IPS-11a (cell line): ENCODE measurements around the gene E2F3.
"Not testable (repeated sequence)": the region's sequence is repeated elsewhere in the genome, so short reads cannot be mapped to it uniquely, and the experiment has no call there.

Source experiments
- H3K4me3 ChIP-seq: one replicate; pipeline ENCODE4 v1.5.1; 2013; ENCODE audit warnings: low read depth, low read length, control low read depth

E2F3 gene

DNA sequence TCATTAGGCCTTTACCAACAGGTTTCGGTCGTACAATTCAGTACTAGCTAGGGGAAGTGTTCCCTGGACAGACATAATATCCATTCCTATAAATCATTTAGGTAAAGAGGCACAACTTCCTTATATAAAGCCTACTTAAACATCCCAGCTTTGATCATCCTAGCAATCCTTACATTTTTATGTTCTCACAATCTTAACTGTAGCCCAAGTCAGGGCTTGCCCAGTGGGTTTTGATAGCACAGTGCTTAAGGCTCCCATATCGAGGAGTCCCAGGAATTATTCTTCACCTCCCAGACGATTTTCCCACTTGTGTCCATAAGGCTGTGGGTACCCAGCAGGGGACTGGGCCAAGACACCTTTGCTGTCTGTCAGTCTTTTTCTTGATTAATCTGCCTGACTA, 63.2 kb downstream of the E2F3 start:
- no peak overlapping the region for H3K4me3 ChIP-seq

DNA sequence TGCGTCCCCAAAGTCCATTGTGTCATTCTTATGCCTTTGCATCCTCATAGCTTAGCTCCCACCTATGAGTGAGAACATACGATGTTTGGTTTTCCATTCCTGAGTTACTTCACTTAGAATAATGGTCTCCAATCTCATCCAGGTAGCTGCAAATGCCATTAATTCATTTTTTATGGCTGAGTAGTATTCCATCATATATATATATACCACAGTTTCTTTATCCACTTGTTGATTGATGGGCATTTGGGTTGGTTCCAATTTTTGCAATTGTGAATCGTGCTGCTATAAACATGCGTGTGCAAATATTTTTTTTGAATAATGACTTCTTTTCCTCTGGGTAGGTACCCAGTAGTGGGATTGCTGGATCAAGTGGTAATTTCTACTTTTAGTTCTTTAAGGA, 63.9 kb downstream of the E2F3 start:
- H3K4me3 ChIP-seq, result not testable (repeated sequence)

DNA sequence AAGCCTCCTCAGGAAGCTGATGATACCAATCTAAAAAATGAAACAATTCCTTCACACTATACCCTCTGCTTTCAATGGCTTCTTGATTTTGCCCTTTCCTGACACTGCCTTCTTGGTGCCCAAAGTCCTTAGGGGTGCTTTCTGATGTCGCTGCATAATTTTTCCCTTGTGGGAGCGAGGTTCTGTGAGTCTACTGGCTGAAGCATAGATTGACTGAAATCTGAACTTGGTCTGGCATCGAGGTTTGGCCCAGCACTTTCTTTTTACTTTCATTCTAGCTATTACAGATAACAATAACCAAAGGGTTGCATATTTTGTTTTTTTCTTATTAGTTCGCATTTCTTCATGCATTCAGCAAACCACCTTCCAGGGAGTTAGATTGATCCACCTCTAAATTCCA, 65.8 kb downstream of the E2F3 start:
- no peak overlapping the region for H3K4me3 ChIP-seq

DNA sequence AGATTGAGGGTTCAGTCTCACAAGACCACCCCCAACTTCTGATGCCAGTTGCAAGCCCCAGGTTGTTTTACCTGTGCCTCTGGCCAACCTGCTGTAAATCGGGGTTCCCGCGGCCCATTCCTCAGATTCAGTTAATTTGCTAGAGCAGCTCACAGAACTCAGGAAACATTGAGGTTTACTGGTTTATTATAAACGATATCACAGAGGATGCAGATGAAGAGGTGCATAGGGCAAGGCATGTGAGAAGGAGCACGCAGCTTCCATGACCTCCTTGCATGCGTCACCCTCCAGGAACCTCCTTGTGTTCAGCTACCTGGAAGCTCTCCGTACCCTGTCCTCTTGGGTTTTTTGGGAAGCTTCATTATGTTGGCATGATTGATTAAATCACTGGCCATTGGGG, 66.5 kb downstream of the E2F3 start:
- no peak overlapping the region for H3K4me3 ChIP-seq

DNA sequence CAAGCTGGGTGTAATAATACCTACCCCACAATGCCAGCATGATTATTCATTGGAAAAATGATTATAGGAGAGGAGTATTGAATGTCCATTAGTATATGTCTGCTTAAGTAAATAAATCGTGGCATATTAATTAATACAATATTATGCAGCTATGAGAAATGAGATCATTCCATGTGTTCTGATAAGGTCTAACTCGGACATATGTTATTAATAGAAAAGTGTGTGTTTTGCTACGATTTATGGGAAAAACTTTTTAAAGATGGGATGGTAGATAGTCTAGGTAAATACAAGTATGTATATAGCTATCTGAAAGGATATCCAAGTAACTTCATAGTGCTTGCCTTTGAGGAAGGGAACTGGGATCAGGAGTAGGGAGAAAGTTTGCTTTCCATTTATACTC, 71.1 kb downstream of the E2F3 start:
- H3K4me3 ChIP-seq, result no peak overlapping the region

DNA sequence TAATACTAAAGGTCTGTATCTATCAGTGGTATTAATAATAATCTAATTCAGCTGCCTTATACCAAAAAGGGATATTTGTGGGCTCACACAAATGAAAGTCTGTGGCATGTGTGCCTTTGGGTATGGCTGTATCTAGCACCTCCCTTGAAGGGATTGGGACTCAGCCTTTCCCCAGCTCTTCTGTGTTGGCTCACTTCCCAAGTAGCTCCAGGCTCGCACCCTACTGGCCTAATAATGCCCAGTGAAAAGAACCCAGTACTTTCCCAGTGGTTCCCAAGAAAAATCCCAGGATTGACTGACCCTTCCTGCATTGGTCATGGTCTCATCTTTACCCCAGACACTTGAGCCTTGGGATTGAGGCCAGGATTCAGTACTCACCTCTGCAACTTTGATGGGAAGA, 71.8 kb downstream of the E2F3 start:
- H3K4me3 ChIP-seq, result no peak overlapping the region

DNA sequence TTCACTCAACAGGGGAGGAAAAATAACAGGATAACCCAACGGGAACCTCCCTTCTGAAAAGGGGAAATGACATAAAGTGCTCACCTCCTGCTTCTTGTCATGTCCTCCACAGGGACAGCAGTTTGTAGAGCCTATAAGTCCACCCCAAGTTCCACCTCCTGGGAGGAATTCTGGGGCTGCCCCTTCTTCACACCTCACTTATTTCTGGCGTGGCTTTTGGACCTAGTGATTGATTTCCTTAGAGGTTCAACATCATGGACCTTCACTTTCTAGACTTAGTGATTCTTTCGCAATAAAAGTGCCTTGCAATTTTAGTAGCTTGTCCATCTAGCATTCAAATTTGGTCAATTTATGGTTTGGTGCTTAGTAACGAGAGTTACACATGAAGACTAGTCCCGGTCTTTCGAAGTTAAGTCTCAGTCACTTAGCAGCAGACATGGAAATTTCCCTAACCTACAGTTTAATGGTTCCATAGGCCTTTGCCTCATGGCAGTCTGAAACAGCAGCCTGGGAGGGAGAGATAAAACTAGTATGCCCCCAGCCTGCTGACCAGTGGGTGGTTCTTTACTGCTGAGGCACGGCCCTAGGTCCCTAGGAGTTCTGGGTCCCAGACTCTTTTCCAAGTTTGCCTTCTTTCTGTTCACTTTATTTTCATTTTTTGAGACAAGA, 73.3 kb downstream of the E2F3 start:
- H3K4me3 ChIP-seq, result no peak overlapping the region

DNA sequence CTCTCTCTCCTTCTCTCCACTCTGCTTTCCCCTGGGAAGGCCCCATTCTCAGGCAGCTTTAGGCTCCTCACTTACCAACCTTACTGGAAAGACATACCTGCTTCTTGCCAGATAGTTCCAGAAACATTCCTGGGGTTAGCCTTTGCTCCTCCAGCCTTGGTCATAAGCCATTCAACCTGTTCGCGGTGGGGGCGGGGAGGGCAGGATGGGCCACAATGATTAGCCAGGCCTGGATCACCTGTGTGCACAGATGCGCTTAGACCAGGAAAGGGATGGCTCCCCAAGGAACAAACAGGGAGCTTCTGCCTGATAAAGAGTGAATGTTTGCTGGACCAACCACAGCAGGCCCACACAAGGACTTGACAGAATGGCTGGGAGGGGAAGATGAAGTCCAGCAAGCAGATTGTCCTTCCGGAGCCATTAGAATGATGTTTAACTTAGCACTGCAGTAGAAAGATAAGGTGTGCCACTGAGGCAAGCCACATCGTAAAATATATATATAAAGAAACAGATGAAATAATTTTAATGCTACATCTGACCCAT, 74.9 kb downstream of the E2F3 start:
- H3K4me3 ChIP-seq, result no peak overlapping the region

DNA sequence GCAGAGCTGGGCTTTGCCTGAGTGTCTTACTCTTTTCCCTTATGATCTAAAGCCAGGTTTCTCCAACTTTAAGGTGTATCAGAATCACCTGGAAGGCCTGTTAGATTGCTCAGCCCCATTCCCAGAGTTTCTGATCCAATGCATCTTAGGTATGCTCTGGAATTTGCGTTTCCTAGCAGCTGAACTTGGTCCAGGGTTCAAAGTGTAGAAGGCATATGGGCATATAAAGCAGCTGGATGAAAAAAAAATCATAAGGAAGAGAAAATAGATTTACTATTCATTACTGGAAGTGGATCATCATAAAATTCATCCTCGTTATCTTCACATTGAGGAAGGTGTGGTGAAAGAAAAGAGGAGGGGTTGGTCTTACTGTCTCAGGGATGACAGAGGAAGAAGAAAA, 75.8 kb downstream of the E2F3 start:
- H3K4me3 ChIP-seq, result no peak overlapping the region

DNA sequence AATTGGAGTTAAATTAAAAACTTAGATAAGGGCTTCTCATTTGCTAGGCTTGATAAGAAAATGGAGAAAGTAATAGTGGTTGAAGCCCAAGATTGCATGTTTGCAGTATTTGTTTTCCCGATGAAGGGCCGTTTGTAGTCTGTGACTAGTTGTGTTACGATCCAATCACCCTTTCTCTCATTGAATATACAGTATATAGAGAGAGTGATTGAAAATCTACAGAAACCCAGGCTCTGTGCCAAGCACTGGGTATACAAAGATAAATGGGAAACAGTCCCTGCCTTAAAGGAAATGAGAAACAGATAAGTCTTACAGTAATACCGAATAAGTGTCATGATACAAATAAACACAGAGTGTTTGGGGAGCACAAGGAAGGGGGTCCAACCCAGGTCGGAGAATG, 77.4 kb downstream of the E2F3 start:
- H3K4me3 ChIP-seq, result no peak overlapping the region

DNA sequence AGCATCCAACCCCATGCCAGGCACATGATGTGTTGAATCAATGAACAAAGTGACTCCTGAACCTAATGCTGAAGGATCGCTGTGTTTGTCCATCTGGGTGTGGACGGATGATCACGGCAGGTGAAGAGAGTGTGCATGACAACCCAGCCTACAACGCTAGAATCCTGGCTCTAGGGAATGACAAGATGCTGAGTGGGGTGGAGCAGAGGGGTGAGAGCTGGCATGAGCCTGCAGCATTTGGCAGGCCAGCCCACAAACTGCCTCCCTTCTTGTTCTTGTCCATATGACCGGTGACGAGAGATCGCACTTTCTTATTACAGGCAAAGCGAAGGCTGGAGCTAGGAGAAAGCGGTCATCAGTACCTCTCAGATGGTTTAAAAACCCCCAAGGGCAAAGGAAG, 77.8 kb downstream of the E2F3 start:
- H3K4me3 ChIP-seq, result no peak overlapping the region

DNA sequence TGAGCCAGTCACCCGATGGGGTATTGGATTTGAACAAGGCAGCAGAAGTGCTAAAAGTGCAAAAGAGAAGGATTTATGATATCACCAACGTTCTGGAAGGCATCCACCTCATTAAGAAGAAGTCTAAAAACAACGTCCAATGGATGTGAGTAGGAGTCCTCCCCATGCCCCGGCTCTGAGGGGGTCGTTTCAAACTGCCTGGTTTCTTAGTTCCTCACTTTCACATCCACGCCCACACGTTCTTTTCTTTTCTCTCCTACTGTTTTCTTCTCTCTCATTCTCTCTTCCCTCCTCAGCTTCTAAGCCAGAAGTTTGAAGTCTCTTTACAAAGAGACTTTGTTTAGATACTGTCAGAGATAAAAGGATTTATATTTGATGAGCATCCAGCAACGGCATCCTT, 79.6 kb downstream of the E2F3 start:
- no peak overlapping the region for H3K4me3 ChIP-seq

DNA sequence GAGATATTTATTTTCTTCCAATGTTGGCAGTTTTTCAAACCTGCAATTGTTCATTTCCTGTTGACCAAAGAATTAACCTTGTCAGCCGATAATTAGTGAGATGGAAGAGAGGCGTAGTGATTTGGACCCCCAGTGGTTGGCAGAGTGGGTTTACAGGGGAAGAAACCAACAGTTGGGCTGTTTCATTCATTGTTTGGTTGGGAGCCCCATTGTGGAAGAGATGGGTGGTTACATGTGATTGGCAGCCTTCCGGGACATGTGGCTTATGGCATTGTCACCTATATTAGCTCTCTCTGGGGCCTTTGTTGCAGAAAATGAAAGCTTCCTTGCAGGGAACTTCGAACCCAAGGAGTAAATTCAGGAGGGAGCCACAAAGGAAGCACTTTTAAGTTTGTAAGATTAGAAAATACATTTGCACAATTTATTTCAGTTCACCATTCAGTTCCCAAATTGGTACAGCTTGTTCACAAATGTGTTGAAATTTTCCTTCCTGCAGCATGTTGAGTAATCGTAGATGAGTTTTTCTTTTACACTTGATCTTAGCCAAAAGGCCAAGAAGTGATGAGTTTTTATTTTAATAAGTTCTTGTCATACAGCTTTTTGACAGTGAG, 82.3 kb downstream of the E2F3 start:
- H3K4me3 ChIP-seq, result no peak overlapping the region

DNA sequence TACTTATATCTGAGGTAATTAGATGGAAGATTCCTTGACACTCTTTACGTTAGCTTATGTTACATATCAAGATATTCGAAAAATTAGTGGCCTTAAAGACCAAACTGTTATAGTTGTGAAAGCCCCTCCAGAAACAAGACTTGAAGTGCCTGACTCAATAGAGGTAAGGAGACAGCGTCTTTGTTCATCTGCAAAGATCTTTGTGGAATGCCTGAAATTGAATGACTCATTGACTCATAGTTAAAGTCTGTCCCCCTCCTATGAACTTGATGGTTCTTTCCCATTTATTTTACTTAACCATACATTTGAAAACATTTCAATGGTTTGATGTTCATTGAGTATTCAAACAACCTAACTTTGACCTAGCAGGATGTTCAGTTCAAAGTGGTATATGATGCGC, 85.0 kb downstream of the E2F3 start:
- H3K4me3 ChIP-seq, result no peak overlapping the region

DNA sequence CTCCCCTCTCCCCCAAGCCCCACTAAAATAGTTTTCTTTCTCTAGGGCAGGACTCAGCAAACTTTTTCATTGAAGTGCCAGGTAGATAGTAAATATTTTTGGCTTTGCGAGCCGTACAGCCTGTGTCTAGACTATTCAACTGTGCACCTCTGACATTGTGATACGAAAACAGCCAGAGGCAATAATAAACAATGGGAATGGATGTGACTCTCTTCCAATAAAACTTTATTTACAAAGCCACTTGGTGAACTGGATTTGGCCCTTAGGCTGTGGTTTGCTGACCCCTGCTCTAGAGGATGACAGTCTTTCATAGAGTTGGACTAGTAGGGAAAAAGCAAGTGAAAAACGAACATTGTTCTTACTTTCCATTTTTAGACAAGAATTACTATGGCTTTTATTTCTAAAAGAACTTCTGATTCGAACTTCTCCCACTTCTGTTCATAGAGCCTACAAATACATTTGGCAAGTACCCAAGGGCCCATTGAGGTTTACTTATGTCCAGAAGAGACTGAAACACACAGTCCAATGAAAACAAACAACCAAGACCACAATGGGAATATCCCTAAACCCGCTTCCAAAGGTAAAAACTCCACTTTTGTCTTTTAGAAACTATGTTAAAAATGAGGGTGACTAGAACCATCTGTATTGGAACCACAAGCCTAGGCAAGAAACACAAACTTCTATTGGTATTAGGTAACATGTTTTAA, 86.1 kb downstream of the E2F3 start:
- H3K4me3 ChIP-seq, result no peak overlapping the region

DNA sequence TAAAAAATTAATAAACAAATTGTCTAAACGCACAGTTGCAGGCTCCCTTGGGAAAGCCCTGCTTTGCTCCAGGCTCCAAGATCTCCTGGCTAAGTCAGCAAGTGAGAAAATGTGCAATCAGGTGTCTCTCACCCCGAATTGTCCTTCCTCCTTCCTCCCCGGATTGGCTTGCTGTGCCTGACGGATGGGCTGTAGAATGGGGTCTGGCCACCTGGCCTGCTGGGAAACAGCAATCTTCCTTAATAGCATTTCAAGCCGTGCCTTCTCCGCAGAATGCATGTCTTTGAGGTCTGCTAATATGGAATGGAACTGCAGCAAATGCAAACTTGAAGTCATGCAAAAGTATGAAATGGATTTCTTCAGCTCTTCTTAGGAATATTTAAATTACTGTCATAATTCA, 88.9 kb downstream of the E2F3 start:
- H3K4me3 ChIP-seq, result no peak overlapping the region

DNA sequence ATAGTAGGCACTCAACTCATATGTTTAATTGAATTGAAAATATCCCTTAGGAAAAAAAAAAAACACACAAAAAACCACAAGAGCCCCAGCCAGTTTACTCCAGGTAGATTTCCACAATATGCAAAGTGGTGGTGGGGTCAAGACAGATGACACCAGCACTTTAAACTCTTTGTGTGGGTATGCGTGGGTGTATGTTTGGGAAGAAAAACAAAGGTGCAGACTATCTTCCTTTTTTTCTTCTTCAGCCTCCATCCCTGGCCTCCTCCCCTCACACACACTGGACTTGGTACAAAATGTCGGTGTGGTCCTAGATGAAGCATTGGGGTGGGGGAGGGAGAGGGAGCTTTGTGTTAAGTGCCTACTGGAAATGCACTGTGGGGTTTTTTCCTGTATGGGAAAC, 90.4 kb downstream of the E2F3 start:
- no peak overlapping the region for H3K4me3 ChIP-seq

DNA sequence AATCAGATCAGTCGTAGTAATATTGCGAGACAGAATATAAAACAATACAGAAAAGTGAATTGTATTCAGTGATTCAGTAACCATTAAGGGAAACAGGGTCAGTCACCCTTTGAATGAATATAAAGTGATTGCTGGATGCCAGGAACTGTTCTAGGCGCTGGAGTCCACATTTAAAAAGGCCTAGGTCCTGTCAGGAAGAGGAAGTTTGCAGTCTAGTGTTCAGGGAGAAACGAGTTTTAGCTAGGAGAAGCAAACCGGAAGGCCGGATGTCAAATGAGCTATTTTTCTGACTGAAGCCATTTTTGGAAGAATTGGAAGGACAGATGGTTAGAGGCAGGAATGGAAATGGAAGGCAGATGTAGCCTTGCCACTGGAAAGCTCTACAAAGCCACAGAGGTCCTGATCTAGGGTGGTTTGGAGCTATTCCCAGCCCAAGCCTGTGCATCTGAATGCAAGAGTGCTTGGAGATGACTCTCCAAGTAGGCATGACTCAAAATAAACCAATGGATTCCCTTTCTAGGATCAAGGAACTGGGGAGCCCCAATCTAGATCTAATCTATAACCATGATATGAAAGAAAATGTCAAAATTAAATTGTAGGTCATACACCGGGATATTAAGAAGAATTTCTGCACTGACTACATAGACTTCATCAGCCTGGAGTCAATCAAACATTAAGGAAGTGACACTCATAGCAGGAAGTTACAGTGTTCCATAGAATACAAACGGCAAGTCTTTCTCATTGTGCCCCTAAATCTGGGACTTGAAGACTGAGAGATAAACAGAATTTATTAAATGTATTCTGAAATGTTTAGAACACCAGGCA, 95.7 kb downstream of the E2F3 start:
- H3K4me3 ChIP-seq, result no peak overlapping the region

DNA sequence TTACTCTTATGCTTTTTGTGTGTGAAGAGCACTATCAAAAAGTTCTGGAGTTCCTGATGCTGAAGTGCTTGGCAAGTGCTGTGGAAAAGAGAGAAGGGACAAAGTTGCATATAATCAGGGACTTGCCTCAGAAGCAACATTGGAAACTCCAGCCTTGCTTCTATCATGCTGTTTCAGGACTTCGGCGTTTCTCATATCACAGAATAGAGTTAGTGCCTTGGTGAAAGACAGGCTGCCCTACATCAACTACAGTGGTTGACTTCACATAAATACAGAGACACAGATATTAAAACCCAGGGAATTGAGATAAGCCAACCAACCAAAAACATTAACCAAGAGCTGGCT, 96.3 kb downstream of the E2F3 start:
- no peak overlapping the region for H3K4me3 ChIP-seq

DNA sequence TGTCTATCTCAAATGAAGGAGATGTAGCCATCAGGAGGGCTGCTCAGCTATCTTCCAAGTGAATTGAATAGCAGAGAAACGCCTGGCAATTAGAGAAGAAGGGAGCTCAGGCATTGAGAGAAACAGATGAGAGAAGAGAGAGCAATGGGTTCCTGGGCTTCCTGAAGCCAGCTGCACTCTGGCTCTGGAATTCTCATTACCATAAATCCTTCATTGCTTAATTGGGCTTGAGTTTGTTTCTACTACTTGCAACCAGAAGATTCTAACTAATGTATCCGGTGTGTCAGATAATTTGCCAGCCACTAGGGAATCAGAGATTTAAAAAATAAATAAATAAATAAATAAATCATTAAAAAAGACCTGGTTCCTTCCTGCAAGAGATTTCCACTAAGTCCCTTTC, 107.5 kb downstream of the E2F3 start:
- no peak overlapping the region for H3K4me3 ChIP-seq

DNA sequence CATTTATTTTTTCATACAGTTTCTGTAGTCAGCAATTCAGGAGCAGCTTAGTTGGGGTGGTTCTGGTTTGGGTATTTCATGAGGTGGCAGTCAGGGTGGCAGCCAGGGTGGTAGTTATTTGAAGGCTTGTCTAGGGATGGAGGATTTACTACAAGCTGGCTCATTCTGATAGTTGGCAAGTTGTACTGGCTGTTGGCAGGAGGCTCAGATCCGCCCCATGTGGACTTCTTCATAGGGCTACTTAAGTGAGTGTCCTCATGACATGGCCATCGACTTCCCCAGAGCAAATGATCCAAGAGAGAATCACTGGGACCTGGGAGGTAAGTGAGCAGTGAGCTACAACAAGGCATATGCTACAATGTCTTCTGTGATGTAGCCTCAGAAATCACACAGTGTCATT, 110.2 kb downstream of the E2F3 start:
- H3K4me3 ChIP-seq, result no peak overlapping the region

DNA sequence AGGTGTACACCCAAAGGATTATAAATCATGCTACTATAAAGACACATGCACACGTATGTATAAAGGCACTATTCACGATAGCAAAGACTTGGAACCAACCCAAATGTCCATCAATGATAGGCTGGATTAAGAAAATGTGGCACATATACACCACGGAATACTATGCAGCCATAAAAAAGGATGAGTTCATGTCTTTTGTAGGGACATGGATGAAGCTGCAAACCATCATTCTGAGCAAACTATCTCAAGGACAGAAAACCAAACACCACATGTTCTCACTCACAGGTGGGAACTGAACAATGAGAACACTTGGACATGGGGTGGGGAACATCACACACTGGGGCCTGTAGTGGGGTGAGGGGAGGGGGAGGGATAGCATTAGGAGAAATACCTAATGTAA, 123.5 kb downstream of the E2F3 start:
- H3K4me3 ChIP-seq, result not testable (repeated sequence)
